Hematopoietic multipotent progenitor cell treated with erythropoietin and hydrocortisone succinate and interleukin-3 and kit ligand, for 17 days (in vitro differentiated cells): ENCODE measurements around the gene NDOR1.
"Not testable (repeated sequence)": the region's sequence is repeated elsewhere in the genome, so short reads cannot be mapped to it uniquely, and the experiment has no call there.

Experiments used
- DNase-seq: peaks from one replicate; pipeline ENCODE4 v3.0.0-alpha.2; 2015; ENCODE audit warnings: low spot score

The NDOR1 gene

DNA sequence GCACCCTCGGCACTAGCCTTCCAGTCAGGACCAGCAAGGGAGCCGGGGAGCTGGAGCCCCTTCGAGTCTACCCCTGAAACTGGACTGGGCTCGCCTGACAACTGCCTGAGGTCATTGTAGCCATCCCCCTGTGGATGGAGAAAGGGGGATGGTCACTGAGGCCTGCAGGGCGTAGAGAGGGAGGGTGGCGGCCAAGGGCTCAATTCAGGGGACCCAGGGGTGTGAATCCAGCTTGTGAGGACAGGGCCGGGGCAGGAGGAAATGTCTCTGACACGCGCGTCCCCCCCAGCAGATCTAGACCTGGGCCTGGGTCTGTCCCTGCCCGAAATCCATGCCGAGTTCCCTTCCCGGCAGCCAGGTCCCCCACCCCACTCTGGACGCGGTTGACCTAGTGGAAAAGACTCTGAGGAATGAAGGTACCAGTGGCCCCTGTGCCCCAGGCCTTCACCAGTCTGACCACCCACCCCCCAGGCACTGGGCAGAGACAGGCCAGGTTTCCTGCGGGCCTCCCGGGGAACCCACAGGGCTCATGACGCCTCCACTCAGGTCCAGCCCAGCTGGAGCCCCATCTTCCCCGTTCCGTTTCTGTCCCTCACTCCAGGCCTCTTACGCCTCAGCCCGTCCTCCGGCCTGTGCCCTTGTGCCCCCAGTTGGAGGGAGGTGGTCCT lies 26.0 kb downstream of the NDOR1 start:
- DNase-seq = no peak

DNA sequence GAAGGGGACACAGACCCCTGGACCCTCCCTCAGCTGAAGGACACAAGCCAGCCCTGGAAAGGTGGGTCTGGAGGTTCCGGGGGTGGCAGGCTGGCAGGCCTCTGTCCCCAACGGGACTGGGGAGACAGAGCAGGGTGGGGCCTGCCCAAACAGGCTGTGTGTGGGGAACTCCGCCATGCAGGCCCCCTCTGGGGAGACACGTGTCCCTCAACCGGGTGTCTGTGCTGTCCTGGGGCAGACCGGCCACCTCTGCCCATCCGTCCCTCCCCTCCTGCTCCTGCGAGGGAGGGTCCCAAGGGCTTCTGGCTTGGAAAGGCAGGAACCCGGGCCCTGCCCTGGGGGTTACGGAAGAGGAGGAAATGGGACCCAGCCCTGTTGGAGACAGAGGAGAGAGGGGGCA lies 26.6 kb downstream of the NDOR1 start:
- no peak for DNase-seq

DNA sequence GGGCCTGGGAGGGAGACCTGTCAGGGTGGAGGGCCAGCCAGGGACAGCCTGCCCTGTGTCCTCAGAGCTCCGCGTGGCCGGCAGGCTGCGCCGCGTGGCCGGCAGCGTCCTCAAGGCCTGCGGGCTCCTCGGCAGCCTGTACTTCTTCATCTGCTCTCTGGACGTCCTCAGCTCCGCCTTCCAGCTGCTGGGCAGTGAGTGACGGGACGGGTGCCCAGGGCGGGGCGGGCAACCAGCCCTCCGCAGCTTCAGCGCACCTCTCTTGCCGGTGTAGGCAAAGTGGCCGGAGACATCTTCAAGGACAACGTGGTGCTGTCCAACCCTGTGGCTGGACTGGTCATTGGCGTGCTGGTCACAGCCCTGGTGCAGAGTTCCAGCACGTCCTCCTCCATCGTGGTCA lies 27.0 kb downstream of the NDOR1 start:
- no peak for DNase-seq

DNA sequence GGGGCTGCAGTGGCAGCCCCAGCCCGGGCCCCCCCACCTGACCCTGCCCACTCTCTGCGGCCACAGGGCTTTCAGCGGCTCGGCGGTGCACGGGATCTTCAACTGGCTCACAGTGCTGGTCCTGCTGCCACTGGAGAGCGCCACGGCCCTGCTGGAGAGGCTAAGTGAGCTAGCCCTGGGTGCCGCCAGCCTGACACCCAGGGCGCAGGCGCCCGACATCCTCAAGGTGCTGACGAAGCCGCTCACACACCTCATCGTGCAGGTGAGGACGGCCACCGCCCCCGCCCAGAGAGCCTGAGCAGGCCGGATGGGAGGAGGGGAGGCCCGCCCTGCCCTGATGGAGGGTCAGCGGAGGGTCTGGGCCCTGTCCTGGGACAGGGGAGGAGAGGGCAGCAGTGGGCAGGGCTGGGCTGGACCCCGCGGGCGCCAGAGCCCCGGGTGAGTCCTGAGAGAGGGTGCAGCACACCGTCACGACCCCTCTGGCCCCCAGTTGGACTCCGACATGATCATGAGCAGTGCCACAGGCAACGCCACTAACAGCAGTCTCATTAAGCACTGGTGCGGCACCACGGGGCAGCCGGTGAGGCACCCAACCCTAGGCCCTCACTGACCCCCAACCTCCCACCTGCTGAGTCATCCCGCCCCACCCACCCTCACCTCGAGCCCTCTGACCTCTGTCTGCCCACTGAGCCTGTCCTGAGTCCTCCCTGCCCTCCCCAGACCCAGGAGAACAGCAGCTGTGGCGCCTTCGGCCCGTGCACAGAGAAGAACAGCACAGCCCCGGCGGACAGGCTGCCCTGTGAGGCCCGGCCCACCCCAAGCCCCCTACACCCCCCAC lies 27.9 kb downstream of the NDOR1 start:
- DNase-seq = no peak

DNA sequence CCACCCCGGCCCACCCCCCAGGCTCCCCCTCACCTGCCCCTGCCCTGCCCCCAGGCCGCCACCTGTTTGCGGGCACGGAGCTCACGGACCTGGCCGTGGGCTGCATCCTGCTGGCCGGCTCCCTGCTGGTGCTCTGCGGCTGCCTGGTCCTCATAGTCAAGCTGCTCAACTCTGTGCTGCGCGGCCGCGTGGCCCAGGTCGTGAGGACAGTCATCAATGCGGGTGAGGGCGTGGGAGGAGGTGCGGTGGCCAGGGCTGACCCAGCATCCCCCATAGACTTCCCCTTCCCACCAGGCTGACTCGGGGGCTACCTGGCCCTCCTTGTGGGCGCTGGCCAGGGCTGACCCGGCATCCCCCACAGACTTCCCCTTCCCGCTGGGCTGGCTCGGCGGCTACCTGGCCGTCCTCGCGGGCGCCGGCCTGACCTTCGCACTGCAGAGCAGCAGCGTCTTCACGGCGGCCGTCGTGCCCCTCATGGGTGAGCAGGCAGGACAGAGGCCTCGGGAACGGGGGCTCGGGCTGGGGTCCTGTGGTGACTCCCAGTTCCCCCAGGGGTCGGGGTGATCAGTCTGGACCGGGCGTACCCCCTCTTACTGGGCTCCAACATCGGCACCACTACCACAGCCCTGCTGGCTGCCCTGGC lies 28.7 kb downstream of the NDOR1 start:
- no peak for DNase-seq

DNA sequence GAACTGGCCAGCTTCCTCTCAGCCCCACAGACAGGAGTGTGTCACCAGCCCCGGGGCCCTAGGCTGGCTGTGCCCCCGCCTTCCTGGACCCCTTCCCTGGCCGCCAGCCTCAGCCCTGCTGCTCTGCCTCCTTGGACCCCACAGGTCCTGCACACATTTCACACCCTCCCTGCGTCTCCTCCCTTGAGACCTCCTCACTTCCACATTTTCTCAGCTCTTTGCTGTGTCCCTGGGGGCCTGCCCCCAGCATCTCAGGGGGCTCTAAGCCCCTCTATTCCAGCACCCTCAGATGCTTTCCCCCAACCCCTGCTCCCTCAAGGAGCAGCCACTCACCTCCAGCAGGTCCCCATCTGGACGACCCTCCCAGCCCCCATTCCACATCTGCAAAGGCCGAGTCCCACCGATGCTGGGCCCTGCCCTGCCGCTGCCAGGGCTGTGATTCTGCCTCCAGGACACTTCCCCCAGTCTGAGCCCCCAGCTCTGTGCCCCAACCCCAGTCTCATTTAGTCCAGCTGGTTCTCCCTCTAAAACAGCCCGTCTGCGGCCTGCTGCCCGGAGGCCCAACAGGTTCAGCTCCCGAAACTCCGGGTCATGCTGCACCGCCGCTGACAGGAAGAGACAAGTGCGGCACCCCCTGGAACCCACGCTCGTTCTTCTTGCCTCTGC lies 29.4 kb downstream of the NDOR1 start:
- DNase-seq = no peak

DNA sequence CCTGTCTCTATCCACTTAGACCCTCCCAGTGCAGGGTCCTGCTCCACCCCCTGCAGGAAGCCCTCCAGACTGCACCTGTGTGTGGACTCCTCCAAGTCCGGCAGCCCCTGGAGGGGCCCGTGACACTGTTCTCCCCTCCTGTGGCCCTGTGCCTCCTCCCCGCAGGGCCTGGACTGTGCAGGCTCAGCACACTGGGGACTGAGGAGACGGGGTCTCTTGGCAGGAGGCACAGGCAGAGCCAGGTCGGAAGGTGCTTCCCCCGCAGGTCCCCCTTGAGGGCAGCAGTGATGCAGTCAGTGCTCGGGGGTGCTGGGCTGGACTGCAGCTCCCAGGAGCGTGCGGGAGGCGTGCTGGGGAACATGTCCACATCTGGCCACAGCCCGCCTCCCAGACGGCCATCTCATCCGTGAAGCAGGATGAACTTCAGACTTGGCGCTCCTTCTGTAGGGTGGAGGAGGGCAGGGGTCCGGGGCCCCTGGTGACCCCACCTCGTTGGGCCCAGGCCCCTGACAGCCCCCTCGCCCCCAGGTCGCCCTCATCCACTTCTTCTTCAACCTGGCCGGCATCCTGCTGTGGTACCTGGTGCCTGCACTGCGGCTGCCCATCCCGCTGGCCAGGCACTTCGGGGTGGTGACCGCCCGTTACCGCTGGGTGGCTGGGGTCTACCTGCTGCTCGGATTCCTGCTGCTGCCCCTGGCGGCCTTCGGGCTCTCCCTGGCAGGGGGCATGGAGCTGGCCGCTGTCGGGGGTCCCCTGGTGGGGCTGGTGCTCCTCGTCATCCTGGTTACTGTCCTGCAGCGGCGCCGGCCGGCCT lies 30.1 kb downstream of the NDOR1 start:
- DNase-seq = no peak

DNA sequence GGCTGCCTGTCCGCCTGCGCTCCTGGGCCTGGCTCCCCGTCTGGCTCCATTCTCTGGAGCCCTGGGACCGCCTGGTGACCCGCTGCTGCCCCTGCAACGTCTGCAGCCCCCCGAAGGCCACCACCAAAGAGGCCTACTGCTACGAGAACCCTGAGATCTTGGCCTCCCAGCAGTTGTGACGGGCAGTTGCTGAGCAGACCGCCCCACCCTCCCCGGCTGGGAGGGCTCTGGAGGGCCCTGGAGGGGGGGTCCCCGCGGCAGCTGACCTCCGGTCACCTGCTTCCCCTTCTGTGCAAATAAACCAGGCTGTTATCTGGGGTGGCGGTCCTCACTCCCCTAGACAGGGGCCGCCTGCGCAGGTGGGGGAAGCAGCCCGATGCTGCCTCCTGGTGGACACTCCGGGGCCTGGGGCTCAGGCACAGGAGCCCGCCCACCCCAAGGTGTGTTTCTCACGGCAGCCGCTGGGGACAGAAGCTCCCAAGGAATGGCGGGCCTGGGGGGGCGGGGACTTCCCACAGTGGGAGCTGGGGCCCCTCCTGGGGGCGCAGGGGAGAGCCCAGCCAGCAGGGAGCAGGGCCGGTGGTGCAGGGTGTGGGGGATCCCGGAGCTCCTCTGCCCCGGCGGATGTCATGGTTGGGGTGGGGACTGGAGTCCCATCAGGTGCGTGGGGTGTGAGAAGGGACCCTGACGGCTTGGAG lies 30.9 kb downstream of the NDOR1 start:
- peak; percentile 90 for DNase-seq

DNA sequence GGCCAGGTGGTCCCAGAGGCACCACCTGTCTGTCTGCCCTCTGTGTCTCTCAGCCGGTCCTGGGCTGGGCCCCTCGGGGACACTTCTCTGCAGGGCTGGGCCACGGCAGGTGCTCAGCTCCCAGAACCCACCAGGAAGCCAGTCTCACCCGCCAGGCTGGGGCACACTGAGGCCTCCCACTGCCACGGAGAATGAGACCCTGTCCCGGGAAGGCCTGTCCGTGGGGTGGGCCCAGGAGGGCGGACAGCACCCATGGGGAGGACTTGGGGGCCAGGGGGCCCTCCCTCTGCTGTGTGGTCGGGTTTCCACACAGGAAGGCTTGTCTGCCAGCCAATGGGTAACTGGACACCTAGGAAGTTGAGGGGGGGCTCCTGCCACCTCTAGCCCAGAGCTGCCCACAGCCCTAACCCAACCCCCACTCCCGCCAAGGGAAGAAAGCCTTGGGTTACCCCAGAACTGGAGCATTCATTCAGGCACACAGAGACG lies 31.5 kb downstream of the NDOR1 start:
- DNase-seq = no peak

DNA sequence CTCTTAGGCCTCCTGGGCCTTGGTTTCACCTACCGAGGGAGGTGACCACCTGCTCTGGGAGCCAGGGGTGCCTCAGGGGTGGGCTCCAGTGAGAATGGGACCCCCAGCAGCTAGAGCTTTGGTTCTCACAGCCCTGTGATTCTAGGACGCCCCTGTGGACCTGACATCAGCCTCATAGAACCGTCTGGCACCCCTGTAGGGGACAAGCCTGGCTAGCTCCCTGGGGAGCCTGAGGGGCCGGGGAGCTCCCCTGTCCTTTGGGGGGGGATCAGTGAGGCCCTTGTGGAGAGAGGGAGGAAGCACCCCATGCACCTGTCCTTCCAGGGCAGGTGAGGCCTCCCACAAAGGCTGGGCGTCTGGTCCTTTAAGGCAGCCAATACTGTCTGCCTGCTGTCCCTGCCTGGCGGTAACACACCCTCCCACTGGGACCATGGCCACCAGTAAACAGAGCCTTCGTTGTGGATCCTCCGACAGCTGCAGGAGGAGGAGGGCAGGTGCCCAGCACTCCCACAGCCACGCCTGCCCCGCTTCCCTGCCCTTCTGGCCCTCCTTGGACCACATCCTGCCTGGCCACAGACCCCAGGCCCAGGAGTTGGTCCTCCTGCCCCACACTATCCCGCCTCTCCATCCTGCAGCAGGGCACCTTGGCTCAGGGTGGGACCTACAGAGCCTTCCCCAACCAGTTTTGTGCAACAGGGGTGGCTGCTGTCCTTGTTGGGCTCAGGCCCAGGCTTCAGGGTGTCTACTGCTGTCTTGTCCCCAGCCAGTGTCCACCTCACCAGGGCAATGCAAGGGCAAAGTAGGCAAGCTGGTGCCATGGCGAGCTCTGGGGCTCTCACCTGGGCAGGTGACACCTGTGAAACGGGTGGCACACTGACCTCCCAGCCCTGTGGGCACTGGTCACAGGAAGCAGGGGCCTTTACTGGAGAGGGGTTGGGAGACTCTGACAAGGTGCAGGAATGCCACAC lies 32.5 kb downstream of the NDOR1 start:
- no peak for DNase-seq

DNA sequence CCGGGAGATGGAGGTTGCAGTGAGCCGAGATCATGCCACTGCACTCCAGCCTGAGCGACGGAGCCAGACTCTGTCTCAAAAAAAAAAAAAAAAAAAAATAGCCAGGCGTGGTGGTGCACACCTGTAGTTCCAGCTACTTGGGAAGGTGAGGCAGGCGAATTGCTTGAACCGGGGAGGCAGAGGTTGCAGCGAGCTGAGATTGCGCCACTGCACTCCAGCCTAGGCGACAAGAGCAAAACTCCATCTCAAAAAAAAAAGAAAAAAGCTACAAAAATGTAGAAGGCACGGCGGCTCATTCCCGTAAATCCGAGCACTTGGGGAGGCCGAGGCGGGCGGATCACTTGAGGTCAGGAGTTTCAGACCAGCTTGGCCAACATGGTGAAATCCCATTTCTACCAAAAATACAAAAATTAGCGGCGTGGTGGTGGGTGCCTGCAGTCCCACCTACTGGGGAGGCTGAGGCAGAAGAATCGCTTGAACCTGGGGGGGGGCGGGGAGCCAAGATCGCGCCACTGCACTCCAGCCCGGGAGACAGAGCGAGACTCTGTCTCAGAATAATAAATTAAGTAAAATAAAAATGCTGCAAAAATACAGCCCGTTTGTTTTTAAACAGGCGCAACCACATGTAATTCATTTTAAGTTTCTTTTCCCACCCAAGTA lies 34.2 kb downstream of the NDOR1 start:
- DNase-seq = not testable (repeated sequence)

DNA sequence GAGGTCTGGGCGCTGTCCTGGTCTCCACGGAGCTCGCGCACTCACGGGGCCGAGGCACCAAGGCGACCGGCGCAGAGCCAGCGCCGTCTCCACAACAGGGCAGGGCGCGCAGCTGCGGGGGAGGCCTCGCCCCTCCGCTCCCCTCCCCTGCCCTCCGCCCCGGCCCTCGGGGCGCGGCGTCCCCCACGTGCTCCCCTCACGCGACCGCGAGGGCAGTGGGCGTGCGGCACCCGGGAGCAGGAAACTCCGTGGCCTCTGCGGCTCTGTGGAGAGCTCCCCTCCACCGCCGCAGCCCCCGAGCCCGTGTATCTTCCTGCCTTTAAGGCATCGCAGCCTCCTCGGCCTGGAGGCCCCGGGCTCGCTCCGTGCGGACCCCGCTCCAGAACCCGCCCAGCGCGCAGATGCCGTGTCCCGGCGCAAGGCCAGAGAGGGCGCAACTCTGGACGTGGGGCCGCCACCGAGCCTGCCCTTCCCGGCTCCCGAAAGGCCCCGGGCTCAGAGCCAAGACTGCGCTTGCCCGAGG lies 34.9 kb downstream of the NDOR1 start:
- DNase-seq = peak; percentile 66

DNA sequence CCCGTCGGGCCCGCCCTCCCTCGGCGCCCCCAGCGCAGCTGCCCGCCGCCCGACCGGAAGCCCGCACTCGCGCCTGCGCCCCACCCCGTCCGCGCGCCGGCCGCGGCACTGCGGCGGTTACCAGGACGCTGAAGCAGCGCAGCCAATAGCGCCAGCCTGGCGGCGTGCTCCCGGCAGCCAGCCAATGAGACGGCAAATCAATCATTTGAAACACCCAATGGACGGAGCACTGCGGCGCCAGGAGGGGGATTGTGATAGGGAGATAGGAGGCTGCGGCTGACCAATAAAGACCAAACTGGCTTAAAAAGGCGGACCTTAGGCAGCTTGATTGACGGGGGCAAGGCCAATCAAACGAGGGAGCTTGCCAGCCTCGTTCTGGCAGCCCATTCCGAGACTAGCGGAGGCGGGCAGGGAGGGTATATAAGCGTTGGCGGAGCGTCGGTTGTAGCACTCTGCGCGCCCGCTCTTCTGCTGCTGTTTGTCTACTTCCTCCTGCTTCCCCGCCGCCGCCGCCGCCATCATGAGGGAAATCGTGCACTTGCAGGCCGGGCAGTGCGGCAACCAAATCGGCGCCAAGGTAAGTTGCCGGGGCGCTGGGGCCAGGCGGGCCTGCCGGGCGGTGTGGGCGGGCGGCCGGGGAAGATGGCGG lies 35.5 kb downstream of the NDOR1 start, which contains the start of gene TUBB4B:
Gene TUBB4B, plus strand, starts transcription at position 447 of the 649 bp plus-strand sequence. Its CDS starts 74 bp downstream, at position 521.
- DNase-seq = peak; percentile 100

DNA sequence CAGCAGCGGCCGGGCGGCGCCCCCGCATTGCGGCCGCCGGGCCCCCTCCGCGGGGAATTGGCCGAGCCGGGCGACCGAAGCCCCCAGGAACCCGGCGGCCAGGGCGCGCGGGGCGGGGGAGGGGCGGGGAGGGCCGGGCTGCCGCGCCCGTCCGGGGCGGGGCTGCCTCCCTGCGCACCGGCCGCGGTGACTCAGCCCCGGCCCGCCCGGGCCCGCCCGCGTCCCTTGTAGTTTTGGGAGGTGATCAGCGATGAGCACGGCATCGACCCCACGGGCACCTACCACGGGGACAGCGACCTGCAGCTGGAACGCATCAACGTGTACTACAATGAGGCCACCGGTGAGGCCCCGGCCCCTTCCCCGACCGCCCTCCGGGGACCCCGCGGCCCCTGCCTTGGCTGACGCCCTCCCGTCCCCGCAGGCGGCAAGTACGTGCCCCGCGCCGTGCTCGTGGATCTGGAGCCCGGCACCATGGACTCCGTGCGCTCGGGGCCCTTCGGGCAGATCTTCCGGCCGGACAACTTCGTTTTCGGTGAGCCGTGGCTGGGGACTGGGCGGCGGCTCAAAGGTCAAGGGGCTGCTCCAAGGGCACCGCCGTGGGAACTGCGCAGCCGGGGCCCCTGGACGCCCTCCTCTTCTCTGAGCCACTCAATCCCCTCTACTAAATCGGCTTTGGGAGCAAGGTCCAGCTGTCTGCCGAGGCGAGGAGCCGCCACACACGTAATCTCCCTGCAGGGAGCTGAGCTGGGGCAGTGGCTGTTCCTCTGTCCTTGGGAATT lies 36.2 kb downstream of the NDOR1 start:
- DNase-seq = peak; percentile 87

DNA sequence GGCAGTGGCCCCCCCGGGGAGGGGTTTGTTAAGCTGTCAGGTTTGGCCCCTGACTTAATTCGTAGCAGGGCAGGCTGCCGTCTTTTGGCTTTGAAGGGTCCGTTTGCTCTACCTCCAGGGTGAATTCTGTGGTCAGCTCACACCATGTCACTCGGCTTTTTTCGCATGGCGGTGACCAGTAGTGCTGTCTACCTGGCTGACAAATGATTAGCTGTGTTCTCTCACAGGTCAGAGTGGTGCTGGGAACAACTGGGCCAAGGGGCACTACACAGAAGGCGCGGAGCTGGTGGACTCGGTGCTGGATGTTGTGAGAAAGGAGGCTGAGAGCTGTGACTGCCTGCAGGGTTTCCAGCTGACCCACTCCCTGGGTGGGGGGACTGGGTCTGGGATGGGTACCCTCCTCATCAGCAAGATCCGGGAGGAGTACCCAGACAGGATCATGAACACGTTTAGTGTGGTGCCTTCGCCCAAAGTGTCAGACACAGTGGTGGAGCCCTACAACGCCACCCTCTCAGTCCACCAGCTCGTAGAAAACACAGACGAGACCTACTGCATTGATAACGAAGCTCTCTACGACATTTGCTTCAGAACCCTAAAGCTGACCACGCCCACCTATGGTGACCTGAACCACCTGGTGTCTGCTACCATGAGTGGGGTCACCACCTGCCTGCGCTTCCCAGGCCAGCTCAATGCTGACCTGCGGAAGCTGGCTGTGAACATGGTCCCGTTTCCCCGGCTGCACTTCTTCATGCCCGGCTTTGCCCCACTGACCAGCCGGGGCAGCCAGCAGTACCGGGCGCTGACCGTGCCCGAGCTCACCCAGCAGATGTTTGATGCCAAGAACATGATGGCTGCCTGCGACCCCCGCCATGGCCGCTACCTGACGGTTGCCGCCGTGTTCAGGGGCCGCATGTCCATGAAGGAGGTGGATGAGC lies 37.0 kb downstream of the NDOR1 start:
- DNase-seq = peak; percentile 70

DNA sequence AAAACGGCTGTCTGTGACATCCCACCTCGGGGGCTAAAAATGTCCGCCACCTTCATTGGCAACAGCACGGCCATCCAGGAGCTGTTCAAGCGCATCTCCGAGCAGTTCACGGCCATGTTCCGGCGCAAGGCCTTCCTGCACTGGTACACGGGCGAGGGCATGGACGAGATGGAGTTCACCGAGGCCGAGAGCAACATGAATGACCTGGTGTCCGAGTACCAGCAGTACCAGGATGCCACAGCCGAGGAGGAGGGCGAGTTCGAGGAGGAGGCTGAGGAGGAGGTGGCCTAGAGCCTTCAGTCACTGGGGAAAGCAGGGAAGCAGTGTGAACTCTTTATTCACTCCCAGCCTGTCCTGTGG lies 37.7 kb downstream of the NDOR1 start:
- not testable (repeated sequence) for DNase-seq
